Activated CD8-positive, alpha-beta T cell treated with anti-CD3 and anti-CD28 coated beads, Interleukin-2, amount 10 ng/mL, durations not matched to agents 7 days and 5 days (primary cell): Measurements from ENCODE around the gene BCL2L12. TPM values are rescaled to one million over a fixed set of nuclear protein-coding genes. Genes with fewer than 3 reads are reported as not detected.

Source experiments
- ATAC-seq: fragments of 150-1000 bp; cut with Tn5 transposase; one replicate; pipeline ENCODE4 v1.10.0; 2021; ENCODE audit warnings: moderate library complexity
- CTCF ChIA-PET: fragments of 350-600 bp; sonication (Branson Sonifier 250); formaldehyde crosslinking; loops from one replicate; lab custom pipeline; 2021; ENCODE audit warnings: antibody characterized with exemption; lab: Charles Lee
- POLR2A ChIA-PET: fragments of 350-600 bp; sonication (Branson Sonifier 250); formaldehyde crosslinking; loops from one replicate; lab custom pipeline; 2021; ENCODE audit warnings: antibody characterized with exemption; lab: Charles Lee
- DNase-seq: peaks from one replicate; pipeline ENCODE4 v3.0.0-alpha.2; 2020
- H3K27ac Mint-ChIP-seq: one replicate; pipeline ENCODE4 v1.8.0; 2021; ENCODE audit warnings: mild to moderate bottlenecking, mixed read lengths
- H3K27me3 Mint-ChIP-seq: one replicate; pipeline ENCODE4 v1.8.0; 2021; ENCODE audit warnings: low read depth, mixed read lengths
- H3K36me3 Mint-ChIP-seq: one replicate; pipeline ENCODE4 v1.8.0; 2021; ENCODE audit warnings: low read depth, mixed read lengths
- H3K4me1 Mint-ChIP-seq: one replicate; pipeline ENCODE4 v1.8.0; 2021; ENCODE audit warnings: low read depth, mixed read lengths
- H3K4me3 Mint-ChIP-seq: one replicate; pipeline ENCODE4 v1.8.0; 2021; ENCODE audit warnings: mild to moderate bottlenecking, mixed read lengths
- H3K9me3 Mint-ChIP-seq: one replicate; pipeline ENCODE4 v1.8.0; 2022; ENCODE audit warnings: mixed read lengths; ENCODE audit not compliant: insufficient read depth
- total RNA-seq, 2 experiments: library from RNA; stranded (reverse); gene quantifications; one replicate each; pipeline ENCODE4 v1.2.3, GENCODE V29; 2021

Gene BCL2L12
- total RNA-seq, 2 experiments from 2014 or later, result 84.7 to 87.7 TPM

- H3K4me1 Mint-ChIP-seq, result peaks cover 42% of the 10 kb centered on the region
- POLR2A ChIA-PET, result interaction anchor here (4.3 kb wide), 1 partner anchor 26 kb away, joined by 38 read pairs; the partner anchor contains the start of genes RRAS and SCAF1
- no peak for ATAC-seq
Observed at GRCh38 chr19:49667473-49667872, 1.7 kb downstream of the BCL2L12 start.

GRCh38 chr19:49669516-49669915 is 3.8 kb downstream of the BCL2L12 start:
- H3K4me3 Mint-ChIP-seq, result no peak overlapping the region
- ATAC-seq, result no peak
- H3K36me3 Mint-ChIP-seq, result peaks cover 28% of the 10 kb centered on the region
- ChIA-PET CTCF (no interaction called here), POLR2A (interaction anchor here (0.5 kb wide), 1 partner anchor 122 kb away, joined by 4 read pairs; no protein-coding TSS in a partner anchor)
- H3K27me3 Mint-ChIP-seq, result no peaks in the 10 kb centered on the region
- no peak for DNase-seq
- H3K4me1 Mint-ChIP-seq, result peaks cover 25% of the 10 kb centered on the region
- no peak overlapping the region for H3K27ac Mint-ChIP-seq
- H3K9me3 Mint-ChIP-seq, result no peaks in the 10 kb centered on the region

More at GRCh38 chr19:49667473-49667872, 1.7 kb downstream of the BCL2L12 start:
- peak overlapping the region; percentile 92 for H3K27ac Mint-ChIP-seq
- DNase-seq, result no peak
- peak overlapping the region; percentile 94 for H3K4me3 Mint-ChIP-seq
- CTCF ChIA-PET, result interaction anchor here (1.2 to 1.4 kb wide), 2 partner anchors 9 to 13 kb away, joined by 4 to 5 read pairs; no protein-coding TSS in a partner anchor
- H3K9me3 Mint-ChIP-seq, result no peaks in the 10 kb centered on the region
- no peaks in the 10 kb centered on the region for H3K27me3 Mint-ChIP-seq
- H3K36me3 Mint-ChIP-seq, result peaks cover 40% of the 10 kb centered on the region

- Mint-ChIP-seq H3K4me3 (no peak overlapping the region), H3K4me1 (peaks cover 17% of the 10 kb centered on the region), H3K36me3 (peaks cover 21% of the 10 kb centered on the region), H3K9me3 (no peaks in the 10 kb centered on the region), H3K27ac (peak overlapping the region; percentile 16), H3K27me3 (no peaks in the 10 kb centered on the region)
- ChIA-PET CTCF (interaction anchor here (0.7 to 3.2 kb wide), 15 partner anchors 9 to 169 kb away, joined by 3 to 17 read pairs (median 4); partner anchors contain the start of genes NOSIP and RRAS), POLR2A (interaction anchor here (0.8 to 1.4 kb wide), 2 partner anchors 95 to 168 kb away, joined by 3 read pairs; partner anchors contain the start of gene AP2A1)
- ATAC-seq, result no peak
- DNase-seq, result peak; percentile 81
Observed at GRCh38 chr19:49672131-49672919, 6.6 kb downstream of the BCL2L12 start.

GRCh38 chr19:49676136-49676783 is 10.5 kb downstream of the BCL2L12 start:
- Mint-ChIP-seq H3K27me3 (no peaks in the 10 kb centered on the region), H3K27ac (peak overlapping the region; percentile 100), H3K4me3 (peak overlapping the region; percentile 97), H3K4me1 (peaks cover 39% of the 10 kb centered on the region), H3K9me3 (no peaks in the 10 kb centered on the region), H3K36me3 (peaks cover 15% of the 10 kb centered on the region)
- ATAC-seq (no peak), DNase-seq (peak; percentile 81)
- ChIA-PET POLR2A (interaction anchor here (0.6 to 4.4 kb wide), 10 partner anchors 12 to 343 kb away, joined by 3 to 24 read pairs (median 6); partner anchors contain the start of genes BCL2L12, IRF3, NOSIP and PRR12), CTCF (interaction anchor here (0.6 to 4.9 kb wide), 20 partner anchors 9 to 1465 kb away, joined by 3 to 45 read pairs (median 5); partner anchors contain the start of genes BCL2L12, IRF3, NOSIP and PRR12)

GRCh38 chr19:49676784-49677230 is 11.1 kb downstream of the BCL2L12 start:
- no peaks in the 10 kb centered on the region for H3K27me3 Mint-ChIP-seq
- H3K36me3 Mint-ChIP-seq, result peaks cover 17% of the 10 kb centered on the region
- no peaks in the 10 kb centered on the region for H3K9me3 Mint-ChIP-seq
- H3K27ac Mint-ChIP-seq, result peak overlapping the region; percentile 100
- ATAC-seq, result peak; percentile 79
- ChIA-PET CTCF (interaction anchor here (0.5 to 4.9 kb wide), 19 partner anchors 9 to 240 kb away, joined by 3 to 45 read pairs (median 5); partner anchors contain the start of genes BCL2L12, IRF3, NOSIP and PRR12), POLR2A (interaction anchor here (0.7 to 4.4 kb wide), 8 partner anchors 12 to 343 kb away, joined by 3 to 24 read pairs (median 8); partner anchors contain the start of genes BCL2L12, IRF3, NOSIP and PRR12)
- DNase-seq, result peak; percentile 99
- H3K4me3 Mint-ChIP-seq, result peak overlapping the region; percentile 97
- peaks cover 39% of the 10 kb centered on the region for H3K4me1 Mint-ChIP-seq

GRCh38 chr19:49677231-49677900 is 11.6 kb downstream of the BCL2L12 start, which contains the start of gene PRMT1:
Gene PRMT1, plus strand, starts transcription at chr19:49677271. Its CDS starts 10 bp downstream, at chr19:49677281.
- Mint-ChIP-seq H3K9me3 (no peaks in the 10 kb centered on the region), H3K4me1 (peaks cover 37% of the 10 kb centered on the region), H3K27ac (peak within 1 kb of the TSS; percentile 100), H3K36me3 (peaks cover 20% of the 10 kb centered on the region), H3K4me3 (peak within 1 kb of the TSS; percentile 97), H3K27me3 (no peaks in the 10 kb centered on the region)
- ChIA-PET CTCF (interaction anchor here (0.5 to 4.9 kb wide), 18 partner anchors 12 to 239 kb away, joined by 3 to 45 read pairs (median 4); partner anchors contain the start of genes BCL2L12, IRF3, NOSIP and PIH1D1), POLR2A (interaction anchor here (0.6 to 4.4 kb wide), 8 partner anchors 13 to 200 kb away, joined by 3 to 24 read pairs (median 8); partner anchors contain the start of genes AKT1S1, BCL2L12, IRF3 and NOSIP)
- ATAC-seq (peak; percentile 8), DNase-seq (no peak)

GRCh38 chr19:49677901-49678674 is 12.4 kb downstream of the BCL2L12 start:
- peaks cover 21% of the 10 kb centered on the region for H3K36me3 Mint-ChIP-seq
- ATAC-seq, result peak; percentile 14
- peak overlapping the region; percentile 85 for H3K4me3 Mint-ChIP-seq
- peak; percentile 87 for DNase-seq
- CTCF ChIA-PET, result interaction anchor here (0.7 to 4.9 kb wide), 24 partner anchors 10 to 227 kb away, joined by 3 to 45 read pairs (median 4); partner anchors contain the start of genes BCL2L12, IRF3, NOSIP and PIH1D1
- H3K9me3 Mint-ChIP-seq, result no peaks in the 10 kb centered on the region
- peaks cover 38% of the 10 kb centered on the region for H3K4me1 Mint-ChIP-seq
- H3K27me3 Mint-ChIP-seq, result no peaks in the 10 kb centered on the region
- POLR2A ChIA-PET, result interaction anchor here (0.6 to 4.4 kb wide), 7 partner anchors 14 to 199 kb away, joined by 3 to 24 read pairs (median 4); partner anchors contain the start of genes AKT1S1, BCL2L12, IRF3 and PRR12
- peak overlapping the region; percentile 87 for H3K27ac Mint-ChIP-seq

GRCh38 chr19:49678985-49679770 is 13.4 kb downstream of the BCL2L12 start:
- Mint-ChIP-seq H3K36me3 (peaks cover 25% of the 10 kb centered on the region), H3K4me1 (peaks cover 38% of the 10 kb centered on the region), H3K4me3 (peak overlapping the region; percentile 85), H3K27ac (no peak overlapping the region), H3K27me3 (no peaks in the 10 kb centered on the region), H3K9me3 (no peaks in the 10 kb centered on the region)
- no peak for ATAC-seq
- DNase-seq, result no peak
- CTCF ChIA-PET, result interaction anchor here (0.7 to 4.9 kb wide), 19 partner anchors 9 to 228 kb away, joined by 3 to 45 read pairs (median 4); partner anchors contain the start of genes BCL2L12, IRF3, NOSIP and PIH1D1
- POLR2A ChIA-PET, result interaction anchor here (0.8 to 4.4 kb wide), 4 partner anchors 15 to 98 kb away, joined by 3 to 24 read pairs (median 3); partner anchors contain the start of genes BCL2L12, IRF3 and NOSIP

GRCh38 chr19:49679771-49680413 is 14.2 kb downstream of the BCL2L12 start:
- Mint-ChIP-seq H3K36me3 (peaks cover 29% of the 10 kb centered on the region), H3K4me3 (no peak overlapping the region), H3K27me3 (no peaks in the 10 kb centered on the region), H3K4me1 (peaks cover 38% of the 10 kb centered on the region), H3K9me3 (no peaks in the 10 kb centered on the region), H3K27ac (peak overlapping the region; percentile 34)
- CTCF ChIA-PET, result interaction anchor here (0.6 to 4.9 kb wide), 10 partner anchors 8 to 204 kb away, joined by 3 to 45 read pairs (median 6); partner anchors contain the start of genes BCL2L12, IRF3, NOSIP and PRRG2
- DNase-seq (no peak), ATAC-seq (no peak)
- POLR2A ChIA-PET, result interaction anchor here (0.6 to 1.1 kb wide), 2 partner anchors 13 to 99 kb away, joined by 3 read pairs; partner anchors contain the start of gene NOSIP
